ENCODE results near the gene ARID1B. TPM values are rescaled to one million over a fixed set of nuclear protein-coding genes. Genes with fewer than 3 reads are reported as not detected.

Gene ARID1B
- total RNA-seq, 1 experiment from 2014 or later, result 60.3 TPM

GRCh38 chr6:156806155-156806554 lies 29.0 kb downstream of the ARID1B start (continued):
- TF ChIP-seq CDX4 (CRISPR knock-in tag; IDR thresholded peaks at IDR 0.05; ENCODE audit: borderline replicate concordance) (no peak), AR (CRISPR knock-in tag; IDR thresholded peaks at IDR 0.05) (no peak), ATF3 (CRISPR knock-in tag; conservative IDR thresholded peaks at IDR 0.05) (no peak), FOXP4 (CRISPR knock-in tag; IDR thresholded peaks at IDR 0.05) (no peak)

- ChIA-PET CTCF (interaction anchor here (0.9 to 1.6 kb wide), 2 partner anchors 12 to 69 kb away, joined by 4 to 5 read pairs; no protein-coding TSS in a partner anchor), POLR2A (interaction anchor here (1.0 kb wide), 1 partner anchor 118 kb away, joined by 4 read pairs; no protein-coding TSS in a partner anchor)
- Mint-ChIP-seq H3K27ac (no peak overlapping the region), H3K9me3 (peaks cover 8% of the 10 kb centered on the region), H3K36me3 (peaks cover 9% of the 10 kb centered on the region), H3K4me3 (no peak overlapping the region), H3K27me3 (ENCODE audit: low read depth) (no peaks in the 10 kb centered on the region), H3K4me1 (peaks cover 63% of the 10 kb centered on the region)
- TF ChIP-seq AR (CRISPR knock-in tag; IDR thresholded peaks at IDR 0.05) (no peak), ZNF138 (CRISPR knock-in tag; conservative IDR thresholded peaks at IDR 0.05) (no peak), USF2 (CRISPR knock-in tag; IDR thresholded peaks at IDR 0.05) (peak; percentile 67), E2F5 (CRISPR knock-in tag; IDR thresholded peaks at IDR 0.05) (no peak), CREM (CRISPR knock-in tag; IDR thresholded peaks at IDR 0.05) (no peak), USF1 (CRISPR knock-in tag; IDR thresholded peaks at IDR 0.05) (peak; percentile 60; the same call in 1 of the 2 replicates)
- ATAC-seq, result no peak
- no peak for DNase-seq (ENCODE audit: low spot score)
Measured at GRCh38 chr6:156807028-156807427, 29.9 kb downstream of the ARID1B start.

GRCh38 chr6:156807795-156808194 lies 30.6 kb downstream of the ARID1B start:
- peaks cover 8% of the 10 kb centered on the region for H3K9me3 Mint-ChIP-seq
- TF ChIP-seq MLX (CRISPR knock-in tag; IDR thresholded peaks at IDR 0.05) (no peak), NFATC4 (CRISPR knock-in tag; IDR thresholded peaks at IDR 0.05) (no peak), CREM (CRISPR knock-in tag; IDR thresholded peaks at IDR 0.05) (no peak), KAT7 (CRISPR knock-in tag; IDR thresholded peaks at IDR 0.05; ENCODE audit: borderline replicate concordance) (no peak), GABPB1 (CRISPR knock-in tag; IDR thresholded peaks at IDR 0.05) (no peak), SMAD4 (CRISPR knock-in tag; IDR thresholded peaks at IDR 0.05) (no peak)
- POLR2A ChIA-PET, result no interaction called here
- ATAC-seq (no peak), DNase-seq (ENCODE audit: low spot score) (no peak)
- peaks cover 66% of the 10 kb centered on the region for H3K4me1 Mint-ChIP-seq
- peaks cover 9% of the 10 kb centered on the region for H3K36me3 Mint-ChIP-seq
- H3K27me3 Mint-ChIP-seq (ENCODE audit: low read depth), result no peaks in the 10 kb centered on the region
- CTCF ChIA-PET, result no interaction called here
- peak overlapping the region; percentile 66; the same call in 1 of the 2 replicates for H3K27ac Mint-ChIP-seq
- H3K4me3 Mint-ChIP-seq, result no peak overlapping the region
